Fibroblast of lung (primary cell): ENCODE data around the gene KRT39. TPM values are rescaled to one million over a fixed set of nuclear protein-coding genes. Genes with fewer than 3 reads are reported as not detected.

Source experiments
- DNase-seq, 2 donors: peaks; one replicate each; pipeline versions ENCODE4 v3.0.0 to v3.0.0-alpha.2; 2010; ENCODE audit warnings: low read depth in 2 of 2
- H2AFZ ChIP-seq: 2 replicates; pipeline ENCODE4 v1.5.1; 2012; ENCODE audit warnings: low read length, control low read depth, inconsistent platforms
- H3K27ac ChIP-seq: 2 replicates; pipeline ENCODE4 v1.5.1; 2011; ENCODE audit warnings: low read length, control low read depth; ENCODE audit not compliant: insufficient read depth
- H3K27me3 ChIP-seq: 2 replicates; pipeline ENCODE4 v1.5.1; 2011; ENCODE audit warnings: mild to moderate bottlenecking, low read length; ENCODE audit not compliant: control insufficient read depth, insufficient read depth
- H3K36me3 ChIP-seq: 2 replicates; pipeline ENCODE4 v1.5.1; 2011; ENCODE audit warnings: low read length; ENCODE audit not compliant: control insufficient read depth, insufficient read depth
- H3K4me1 ChIP-seq: 2 replicates; pipeline ENCODE4 v1.5.1; 2011; ENCODE audit warnings: low read length; ENCODE audit not compliant: control insufficient read depth, insufficient read depth; ENCODE audit errors: extremely low read depth
- H3K4me2 ChIP-seq: 2 replicates; pipeline ENCODE4 v1.5.1; 2011; ENCODE audit warnings: low read length, control low read depth; ENCODE audit not compliant: insufficient read depth; ENCODE audit errors: extremely low read depth
- H3K4me3 ChIP-seq, 4 experiments: fragments of 200-600 bp in 1 of 4; sonication (generic) in 1 of 4; replicated peaks in 1 of 4; 2 replicates each; pipeline ENCODE4 v1.5.1; 2011 to 2016; ENCODE audit warnings: low read length in 4 of 4, low read depth in 3 of 4, mild to moderate bottlenecking in 3 of 4, control low read depth in 2 of 4, inconsistent platforms in 1 of 4, mixed read lengths in 1 of 4; ENCODE audit not compliant: insufficient read depth in 1 of 4; ENCODE audit errors: control extremely low read depth in 1 of 4
- H3K79me2 ChIP-seq: 2 replicates; pipeline ENCODE4 v1.5.1; 2012; ENCODE audit warnings: mild to moderate bottlenecking, low read length, inconsistent platforms; ENCODE audit not compliant: control insufficient read depth, insufficient read depth
- H3K9ac ChIP-seq: 2 replicates; pipeline ENCODE4 v1.5.1; 2011; ENCODE audit warnings: mild to moderate bottlenecking, low read length, control low read depth; ENCODE audit not compliant: insufficient read depth
- H3K9me3 ChIP-seq: 2 replicates; pipeline ENCODE4 v1.5.1; 2012; ENCODE audit warnings: low read depth, low read length; ENCODE audit not compliant: control insufficient read depth, insufficient read depth
- H4K20me1 ChIP-seq: 2 replicates; pipeline ENCODE4 v1.5.1; 2011; ENCODE audit warnings: low read length; ENCODE audit not compliant: control insufficient read depth, insufficient read depth; ENCODE audit errors: extremely low read depth
- CTCF ChIP-seq, 2 donors: IDR thresholded peaks in 1 of 2; conservative IDR thresholded peaks in 1 of 2; 1 replicate in 1 of 2; 2 replicates in 1 of 2; pipeline ENCODE4 v1.5.1; 2011 to 2012; ENCODE audit warnings: low read length in 2 of 2, control low read depth in 1 of 2, inconsistent platforms in 1 of 2, low read depth in 1 of 2, mild to moderate bottlenecking in 1 of 2
- EZH2 ChIP-seq: IDR thresholded peaks from 2 replicates; pipeline ENCODE4 v1.5.1; 2012; ENCODE audit warnings: low read length, control low read depth, mild to moderate bottlenecking; ENCODE audit errors: missing control alignments
- polyA plus RNA-seq, 2 donors: library from polyadenylated mRNA; depleted of rRNA in 1 of 2; stranded (reverse) in 1 of 2; unstranded in 1 of 2; fragments of >200 nt; gene quantifications; 2 replicates each; pipeline ENCODE4 v1.2.1, GENCODE V29; 2011 to 2012; ENCODE audit warnings: missing spikeins in 1 of 2
- total RNA-seq: library from RNA; depleted of rRNA; stranded (reverse); fragments of >200 nt; gene quantifications from 2 replicates; pipeline ENCODE4 v1.2.1, GENCODE V29; 2014

KRT39 gene
- total and polyA plus RNA-seq, 2 donors (not counting 1 experiment from before 2014, with no cell fraction given), result 0.22 to 0.33 TPM

GRCh38 chr17:40958086-40958953 is 8.4 kb downstream of the KRT39 start:
- H3K4me1 ChIP-seq, result peaks cover 20% of the 10 kb centered on the region
- H3K4me2 ChIP-seq, result no peak overlapping the region
- no peak for DNase-seq
- no peaks in the 10 kb centered on the region for H3K27me3 ChIP-seq
- no peaks in the 10 kb centered on the region for H4K20me1 ChIP-seq
- H2AFZ ChIP-seq, result no peak overlapping the region
- H3K9ac ChIP-seq, result no peak overlapping the region
- H3K27ac ChIP-seq, result peak overlapping the region; percentile 2
- no peak for TF ChIP-seq CTCF (conservative IDR thresholded peaks at IDR 0.05 in 1 of 2, IDR thresholded peaks at IDR 0.05 in 1 of 2; ENCODE audit: low read depth in 1 of 2, low read length in 2 of 2)
- no peak for TF ChIP-seq EZH2
- no peak overlapping the region for H3K4me3 ChIP-seq
- H3K36me3 ChIP-seq, result no peaks in the 10 kb centered on the region
- H3K79me2 ChIP-seq, result no peaks in the 10 kb centered on the region
- H3K9me3 ChIP-seq, result no peaks in the 10 kb centered on the region

GRCh38 chr17:40956401-40957254 is 10.1 kb downstream of the KRT39 start:
- Histone ChIP-seq H3K36me3 (no peaks in the 10 kb centered on the region), H3K27me3 (no peaks in the 10 kb centered on the region), H4K20me1 (no peaks in the 10 kb centered on the region), H3K9ac (no peak overlapping the region), H3K27ac (peak overlapping the region; percentile 31), H2AFZ (no peak overlapping the region), H3K4me3 (no peak overlapping the region), H3K9me3 (no peaks in the 10 kb centered on the region), H3K79me2 (no peaks in the 10 kb centered on the region), H3K4me1 (peaks cover 27% of the 10 kb centered on the region), H3K4me2 (peak overlapping the region; percentile 18)
- peak; percentile 67 to 100 for DNase-seq
- TF ChIP-seq EZH2 (no peak), CTCF (conservative IDR thresholded peaks at IDR 0.05 in 1 of 2, IDR thresholded peaks at IDR 0.05 in 1 of 2; ENCODE audit: low read depth in 1 of 2, low read length in 2 of 2) (no peak)

GRCh38 chr17:40953881-40954280 is 12.9 kb downstream of the KRT39 start:
- Histone ChIP-seq H3K27ac (peak overlapping the region; percentile 70), H3K9me3 (no peaks in the 10 kb centered on the region), H3K9ac (no peak overlapping the region), H4K20me1 (no peaks in the 10 kb centered on the region), H3K4me3 (no peak overlapping the region), H3K27me3 (no peaks in the 10 kb centered on the region), H3K4me1 (peaks cover 22% of the 10 kb centered on the region), H3K36me3 (no peaks in the 10 kb centered on the region), H2AFZ (no peak overlapping the region), H3K79me2 (no peaks in the 10 kb centered on the region), H3K4me2 (peak overlapping the region; percentile 13)
- TF ChIP-seq CTCF (conservative IDR thresholded peaks at IDR 0.05 in 1 of 2, IDR thresholded peaks at IDR 0.05 in 1 of 2; ENCODE audit: low read depth in 1 of 2, low read length in 2 of 2) (no peak), EZH2 (no peak)
- peak; percentile 12 to 96 for DNase-seq
